HG02610 (cell line): ENCODE results near the gene PPTC7.
"Not testable (repeated sequence)": the region's sequence is repeated elsewhere in the genome, so short reads cannot be mapped to it uniquely, and the experiment has no call there.

Experiments used
- ATAC-seq: cut with Tn5 transposase; IDR thresholded peaks from one replicate; pipeline ENCODE4 v1.9.1; 2021; ENCODE audit warnings: mild to moderate bottlenecking, moderate library complexity; ENCODE audit not compliant: unreplicated experiment

Gene PPTC7

GRCh38 chr12:110562386-110562785 is 20.7 kb downstream of the PPTC7 start:
- ATAC-seq, result not testable (repeated sequence)

- ATAC-seq, result no peak
Measured at GRCh38 chr12:110561471-110562201, 21.5 kb downstream of the PPTC7 start.

DNA sequence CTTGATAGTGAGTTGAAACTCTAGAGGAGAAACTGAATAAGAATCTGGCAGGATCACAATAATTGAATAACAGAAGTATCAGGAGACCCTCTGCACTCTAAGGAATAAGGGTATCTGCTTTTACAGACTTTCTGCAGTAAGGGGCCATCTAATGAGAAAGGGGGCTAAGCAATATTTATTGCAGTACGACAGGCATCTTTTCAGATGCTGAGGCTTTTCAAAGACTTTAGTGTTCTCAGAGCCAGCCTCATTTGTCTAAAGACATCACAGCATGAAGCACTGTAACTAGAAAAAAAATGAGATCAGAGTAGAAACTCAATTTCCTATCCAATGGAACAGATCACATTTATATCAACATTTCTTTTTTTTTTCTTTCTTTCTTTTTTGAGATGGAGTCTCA is 22.2 kb downstream of the PPTC7 start:
- no peak for ATAC-seq

DNA sequence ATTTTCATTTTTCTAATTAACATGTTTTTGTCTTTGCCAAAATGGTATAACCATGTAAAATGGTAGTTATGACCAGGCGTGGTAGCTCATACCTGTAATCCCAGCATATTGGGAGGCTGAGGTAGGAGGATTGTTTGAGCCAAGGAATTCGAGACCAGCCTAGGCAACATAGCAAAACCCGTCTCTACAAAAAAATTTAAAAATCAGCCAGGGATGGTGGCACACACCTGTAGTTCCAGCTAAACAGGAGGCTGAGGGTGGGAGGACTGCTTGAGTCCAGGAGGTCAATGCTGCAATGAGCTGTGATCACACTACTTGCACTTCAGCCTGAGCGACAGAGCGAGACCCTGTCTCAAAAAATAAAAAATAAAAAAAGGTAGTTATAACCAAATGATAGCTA is 23.1 kb downstream of the PPTC7 start:
- ATAC-seq, result no peak

- not testable (repeated sequence) for ATAC-seq
Measured at GRCh38 chr12:110558945-110559344, 24.2 kb downstream of the PPTC7 start.

- no peak for ATAC-seq
Measured at GRCh38 chr12:110557300-110557699, 25.8 kb downstream of the PPTC7 start.

GRCh38 chr12:110556705-110557104 is 26.4 kb downstream of the PPTC7 start:
- no peak for ATAC-seq

DNA sequence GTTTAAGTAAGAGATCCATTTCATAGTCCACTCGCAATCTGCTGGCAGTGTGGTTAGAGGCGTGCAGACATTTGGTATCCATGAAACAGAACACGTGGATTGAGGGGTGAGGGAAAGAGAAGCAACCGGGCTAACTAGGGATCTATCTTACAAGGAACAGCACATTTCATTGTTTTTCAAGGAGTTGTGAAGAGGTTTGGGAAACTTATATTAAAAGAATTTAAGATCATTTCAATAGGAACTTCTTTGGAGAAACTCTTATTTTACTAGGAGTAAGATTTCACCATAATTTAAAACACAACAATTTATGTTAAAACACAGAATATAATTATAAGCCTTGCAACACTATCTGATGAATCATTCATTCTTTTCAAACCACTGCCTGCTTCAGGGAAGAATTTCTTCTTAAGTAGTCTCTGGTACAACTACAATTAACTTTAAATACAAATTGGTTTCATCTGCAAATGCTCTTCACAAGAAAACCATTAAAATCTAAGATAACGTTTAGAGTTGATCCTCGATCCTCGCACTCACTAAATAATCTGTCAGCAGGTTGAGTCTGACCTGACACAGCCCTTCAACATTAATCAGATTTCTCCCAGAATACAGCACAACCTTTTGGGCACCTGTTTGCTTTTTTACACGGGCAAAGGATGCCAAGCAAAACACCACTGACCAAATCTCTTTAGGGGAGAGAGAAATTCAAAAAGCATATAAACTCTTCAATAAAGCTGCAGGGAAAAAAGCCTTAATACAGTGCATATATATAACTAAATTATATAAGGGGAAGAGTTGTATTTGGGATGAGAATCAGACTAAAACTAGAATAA is 27.3 kb downstream of the PPTC7 start:
- no peak for ATAC-seq

DNA sequence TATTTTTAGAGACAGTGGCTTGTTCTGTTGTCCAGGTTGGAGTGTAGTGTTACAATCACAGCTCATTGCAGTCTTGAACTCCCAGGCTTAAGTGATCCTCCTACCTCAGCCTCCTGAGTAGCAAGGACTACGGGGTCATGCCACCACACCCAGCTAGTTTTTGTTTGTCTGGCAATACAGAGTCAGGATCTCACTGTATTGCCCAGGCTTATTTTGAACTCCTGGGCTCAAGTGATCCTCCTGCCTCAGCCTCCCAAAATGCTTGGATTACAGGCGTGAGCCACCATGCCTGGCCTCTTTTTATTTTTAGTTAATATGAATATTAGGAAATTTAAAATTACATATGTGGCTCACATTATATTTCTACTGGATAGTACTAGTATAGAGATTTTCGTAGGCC is 28.9 kb downstream of the PPTC7 start:
- ATAC-seq, result no peak

DNA sequence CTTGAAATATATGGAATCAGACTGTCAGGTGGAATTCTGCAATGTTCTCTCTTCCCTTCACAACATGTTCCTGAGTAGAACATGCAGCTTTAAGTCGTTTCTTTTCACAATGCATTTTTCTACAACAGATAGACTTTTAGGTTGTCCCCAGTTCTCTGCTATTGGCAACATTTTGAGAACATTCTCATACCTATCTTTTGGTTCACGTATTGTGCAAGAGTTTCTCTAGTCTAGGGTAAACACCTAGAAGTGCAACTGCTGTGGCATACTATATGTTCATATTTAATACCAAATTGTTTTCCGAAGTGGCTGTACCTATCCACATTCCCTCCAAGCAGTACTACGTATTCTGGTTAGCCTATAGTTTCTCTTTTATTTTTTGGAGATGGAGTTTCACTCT is 32.1 kb downstream of the PPTC7 start:
- no peak for ATAC-seq

GRCh38 chr12:110549716-110550115 is 33.4 kb downstream of the PPTC7 start:
- ATAC-seq, result no peak

- no peak for ATAC-seq
Measured at GRCh38 chr12:110548678-110549077, 34.4 kb downstream of the PPTC7 start.

DNA sequence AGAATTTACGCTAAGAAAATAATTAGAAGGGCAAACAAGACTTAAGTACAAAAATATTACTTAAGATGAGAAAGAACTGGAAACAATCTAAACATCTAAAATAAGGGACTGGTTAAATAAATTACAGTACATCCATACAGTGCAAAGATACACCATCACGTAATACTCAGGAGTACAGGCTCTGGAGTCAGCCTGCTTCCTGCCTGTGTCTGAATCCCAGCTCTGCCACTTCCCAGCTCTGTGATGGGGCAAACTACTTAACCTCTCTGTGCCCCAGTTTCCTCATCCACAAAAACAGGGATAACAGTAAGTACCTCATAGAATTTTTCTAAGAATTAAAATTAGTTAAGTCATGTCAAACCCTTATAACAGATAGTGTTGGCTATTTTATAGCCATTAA is 36.0 kb downstream of the PPTC7 start:
- no peak for ATAC-seq

- no peak for ATAC-seq
Measured at GRCh38 chr12:110546339-110546738, 36.8 kb downstream of the PPTC7 start.

DNA sequence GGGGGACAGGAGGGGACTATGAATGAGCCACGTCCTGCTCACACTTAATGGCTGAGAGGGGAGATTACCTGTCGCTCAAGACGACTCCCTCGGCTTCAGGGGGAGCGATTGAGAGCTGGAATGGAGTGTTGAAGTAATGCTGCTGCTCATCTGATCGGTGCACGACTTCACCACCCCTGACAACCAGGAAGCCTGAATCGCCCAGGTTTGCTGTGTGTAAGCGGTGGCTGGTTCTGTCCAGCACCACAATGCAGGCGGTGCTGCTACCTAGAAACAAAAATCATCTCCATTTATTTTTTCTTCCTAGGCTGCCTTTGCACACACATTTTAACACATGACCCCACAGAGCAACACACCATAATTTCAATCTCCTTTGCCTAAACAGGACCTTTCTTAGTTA is 37.3 kb downstream of the PPTC7 start:
- no peak for ATAC-seq

DNA sequence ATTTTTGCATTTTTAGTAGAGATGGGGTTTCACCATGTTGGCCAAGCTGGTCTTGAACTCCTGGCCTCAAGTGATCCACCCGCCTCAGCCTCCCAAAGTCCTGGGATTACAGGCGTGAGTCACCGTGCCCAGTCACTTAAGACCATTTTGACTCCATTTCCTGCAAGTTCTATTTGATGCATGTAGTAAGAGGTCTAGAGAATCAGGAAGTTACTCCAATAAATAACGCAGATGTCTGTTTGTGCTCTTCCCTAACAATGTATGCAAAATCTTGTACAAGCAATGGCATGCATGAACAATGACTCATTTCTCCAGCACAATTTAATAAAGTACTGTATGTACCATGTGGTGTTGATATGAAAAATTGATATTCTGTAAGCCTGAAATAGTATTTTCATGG is 37.9 kb downstream of the PPTC7 start:
- not testable (repeated sequence) for ATAC-seq

DNA sequence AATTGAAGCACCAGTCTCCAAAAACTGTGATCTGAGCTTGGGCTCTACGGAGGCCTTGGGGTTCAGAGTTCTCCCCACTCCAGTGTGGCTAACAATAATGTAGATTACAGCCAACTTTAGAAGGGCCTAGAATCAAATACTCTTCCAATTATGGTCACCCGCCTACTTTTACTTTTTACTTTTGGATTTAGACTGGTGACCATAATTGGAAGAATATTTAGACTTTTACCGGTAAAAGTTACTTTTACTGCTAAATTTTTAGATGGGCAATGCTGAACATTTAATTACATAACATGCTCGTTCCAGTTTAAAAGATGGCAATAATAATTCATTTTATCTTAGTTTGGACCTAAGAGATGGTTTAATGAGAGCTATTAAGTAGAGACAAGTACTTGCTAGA is 39.2 kb downstream of the PPTC7 start:
- ATAC-seq, result no peak

- ATAC-seq, result no peak
Measured at GRCh38 chr12:110543252-110543959, 39.7 kb downstream of the PPTC7 start.

DNA sequence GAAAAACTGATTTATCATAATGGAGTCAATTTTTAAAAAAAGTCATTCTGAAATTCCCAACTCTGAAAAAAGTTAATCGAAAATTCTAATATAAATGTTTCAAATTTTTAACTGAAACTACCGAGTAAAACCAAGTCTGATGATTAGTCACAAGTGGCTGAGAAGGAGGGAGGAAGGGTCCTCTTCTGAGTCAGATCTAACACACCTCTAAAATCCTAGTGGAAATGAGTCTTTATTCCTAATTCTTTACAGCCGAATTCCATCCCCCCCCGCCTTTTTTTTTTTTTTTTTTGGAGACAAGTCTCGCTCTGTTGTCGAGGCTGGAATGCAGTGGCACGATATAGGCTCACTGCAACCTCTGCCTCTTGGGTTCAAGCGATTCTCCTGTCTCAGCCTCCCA is 43.1 kb downstream of the PPTC7 start:
- ATAC-seq, result no peak

DNA sequence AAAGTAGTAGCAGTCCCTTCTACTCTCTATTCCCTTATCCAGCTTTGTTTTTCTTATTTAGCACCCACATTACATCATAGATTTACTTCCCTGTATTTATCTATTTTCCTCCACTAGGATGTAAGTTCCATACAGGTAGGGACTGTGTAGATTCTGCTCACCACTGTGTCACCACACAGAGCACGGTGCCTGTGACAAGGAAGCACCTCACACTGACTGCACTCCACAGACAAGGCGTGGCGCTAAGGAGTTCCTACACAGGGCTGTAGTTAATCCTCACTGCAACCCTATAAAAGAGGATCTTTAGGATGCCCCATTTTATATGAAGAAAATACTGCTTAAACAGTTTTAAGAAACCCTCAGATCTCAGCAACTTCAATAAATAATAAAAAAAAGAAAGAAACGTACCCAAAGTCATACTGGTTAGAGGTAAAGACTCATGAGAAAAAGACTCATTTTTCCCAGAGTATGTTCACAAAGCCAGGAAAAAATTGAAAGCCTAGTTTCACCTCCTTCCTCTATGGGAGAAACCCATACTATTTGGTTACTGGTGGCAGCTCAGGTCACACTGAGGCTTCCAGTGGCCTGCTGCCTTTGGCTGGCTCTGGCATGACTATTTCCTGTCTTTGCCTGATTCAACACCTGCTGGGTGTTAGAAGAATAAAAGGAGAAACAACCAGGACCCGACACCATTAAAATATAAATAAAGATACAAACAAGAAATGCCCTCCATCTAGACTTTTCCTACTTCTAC is 44.1 kb downstream of the PPTC7 start:
- no peak for ATAC-seq
